Right lobe of liver (tissue), 6 donors: ENCODE data around the gene PRKN. TPM values are rescaled to one million over a fixed set of nuclear protein-coding genes. Genes with fewer than 3 reads are reported as not detected.

Experiments used
- ATAC-seq, 4 donors: fragments of 200-7000 bp; cut with Tn5 transposase; one replicate each; pipeline ENCODE4 v1.9.1; 2020; ENCODE audit warnings: mild to moderate bottlenecking in 4 of 4, moderate library complexity in 4 of 4
- DNase-seq, 3 donors: peaks; one replicate each; pipeline ENCODE4 v3.0.0-alpha.2; 2020
- H3K27ac ChIP-seq, 3 donors: fragments of 200-600 bp; one replicate each; pipeline ENCODE4 v1.8.0; 2022
- H3K27me3 ChIP-seq, 2 donors: fragments of 200-600 bp; one replicate each; pipeline ENCODE4 v1.8.0; 2022
- H3K36me3 ChIP-seq, 4 donors: fragments of 200-600 bp; sonication (generic) in 1 of 4; one replicate each; pipeline versions ENCODE4 v1.5.1 to v1.8.0; 2017 to 2022; ENCODE audit warnings: control low read depth in 1 of 4
- H3K4me1 ChIP-seq, 4 donors: fragments of 200-600 bp; sonication (generic) in 1 of 4; one replicate each; pipeline versions ENCODE4 v1.5.1 to v1.8.0; 2017 to 2022; ENCODE audit warnings: control low read depth in 1 of 4
- H3K4me3 ChIP-seq, 3 donors: fragments of 200-600 bp; one replicate each; pipeline ENCODE4 v1.8.0; 2022
- H3K9me3 ChIP-seq, 4 donors: fragments of 200-600 bp; sonication (generic) in 1 of 4; one replicate each; pipeline versions ENCODE4 v1.5.1 to v1.8.0; 2017 to 2022; ENCODE audit warnings: control low read depth in 1 of 4
- CTCF ChIP-seq, 4 donors: fragments of 200-600 bp in 3 of 4; fragments of 450-650 bp in 1 of 4; IDR thresholded peaks; one replicate each; pipeline versions ENCODE4 v1.5.1 to v1.8.0; 2016 to 2022; ENCODE audit warnings: antibody characterized with exemption in 4 of 4, mild to moderate bottlenecking in 2 of 4
- POLR2A ChIP-seq: fragments of 450-650 bp; IDR thresholded peaks from one replicate; pipeline ENCODE4 v1.6.1; 2017; ENCODE audit warnings: antibody characterized with exemption, mild to moderate bottlenecking
- WGBS: methylation state at CpG from one replicate; pipeline ENCODE4 v1.1.6; 2018; ENCODE audit warnings: low coverage, low lambda C conversion rate; ENCODE audit not compliant: insufficient coverage; ENCODE audit errors: missing lambda C conversion rate; 5-methylcytosine and 5-hydroxymethylcytosine counted together
- intact Hi-C, 2 donors: fragments of 100-400 bp; cut with DNase I; formaldehyde crosslinking; loops; one replicate each; pipeline versions ENCODE4 v1.11.2 to v1.14.1; 2022
- total RNA-seq, 6 experiments: library from RNA; depleted of rRNA in 2 of 6; stranded (reverse); fragments of >200 nt in 2 of 6; fragmentation: NEBNext Ultra II Directional in 3 of 6; extraction: Animal tissue kit (Norgen Biotek cat#: 25700) in 3 of 6; gene quantifications; one replicate each; pipeline versions ENCODE4 v1.1.0 to v1.2.4, GENCODE V29; 2016 to 2023
- donor health status: DM: no; HTN: yes; CAD: no.
- donor health status: DM: no; HTN: no; CAD: no.
- donor health status: DM: no; HTN: no; CAD: no.
- donor health status: DM: no; HTN: yes; CAD: no.
- donor health status: DM: no; HTN: yes; CAD: no.

Gene PRKN
- total RNA-seq, 6 experiments from 2014 or later, result 1.1 to 3.7 (median 2.2) TPM

GRCh38 chr6:162467679-162468078 lies 259.9 kb downstream of the PRKN start:
- TF ChIP-seq POLR2A, result no peak
- no peak for TF ChIP-seq CTCF (IDR thresholded peaks at IDR 0.05)
- Histone ChIP-seq H3K4me3 (no peak overlapping the region), H3K36me3 (no peaks in the 10 kb centered on the region), H3K27ac (no peak overlapping the region), H3K27me3 (no peaks in the 10 kb centered on the region), H3K9me3 (no peaks in the 10 kb centered on the region), H3K4me1 (no peaks in the 10 kb centered on the region)
- DNase-seq (no peak), ATAC-seq (no peak)
- 88% methylated on average over 6 of the region's 9 CpGs for WGBS
- intact Hi-C loops, result no loop called here

- no CpG with 5 or more reads among the region's 1 CpG for WGBS
- Histone ChIP-seq H3K27ac (no peak overlapping the region), H3K4me1 (no peaks in the 10 kb centered on the region), H3K27me3 (no peaks in the 10 kb centered on the region), H3K36me3 (no peaks in the 10 kb centered on the region), H3K4me3 (no peak overlapping the region), H3K9me3 (no peaks in the 10 kb centered on the region)
- intact Hi-C loops, result no loop called here
- ATAC-seq (no peak), DNase-seq (no peak)
- TF ChIP-seq POLR2A (no peak), CTCF (IDR thresholded peaks at IDR 0.05) (no peak)
Observed at GRCh38 chr6:162463576-162463975, 264.0 kb downstream of the PRKN start.

- Histone ChIP-seq H3K27me3 (no peaks in the 10 kb centered on the region), H3K36me3 (no peaks in the 10 kb centered on the region), H3K9me3 (no peaks in the 10 kb centered on the region), H3K27ac (no peak overlapping the region), H3K4me3 (no peak overlapping the region), H3K4me1 (no peaks in the 10 kb centered on the region)
- TF ChIP-seq POLR2A, result no peak
- TF ChIP-seq CTCF (IDR thresholded peaks at IDR 0.05), result no peak
- no peak for DNase-seq
- no peak for ATAC-seq
- intact Hi-C loops, result no loop called here
Observed at GRCh38 chr6:162459985-162460384, 267.6 kb downstream of the PRKN start.

- Histone ChIP-seq H3K9me3 (no peaks in the 10 kb centered on the region), H3K27me3 (no peaks in the 10 kb centered on the region), H3K27ac (no peak overlapping the region), H3K36me3 (no peaks in the 10 kb centered on the region), H3K4me3 (no peak overlapping the region), H3K4me1 (peaks cover 0 to 9% (median 0%) of the 10 kb centered on the region in 4 donors)
- no peak for TF ChIP-seq CTCF (IDR thresholded peaks at IDR 0.05)
- no peak for DNase-seq
- ATAC-seq, result peak; percentile 64 to 86 (median 76)
- intact Hi-C loops, result no loop called here
- WGBS, result 26% methylated on average over 8 of the region's 9 CpGs
Observed at GRCh38 chr6:162450358-162450757, 277.2 kb downstream of the PRKN start.

- Histone ChIP-seq H3K27me3 (no peaks in the 10 kb centered on the region), H3K9me3 (no peaks in the 10 kb centered on the region), H3K27ac (no peak overlapping the region), H3K4me1 (peaks cover 0 to 9% (median 0%) of the 10 kb centered on the region in 4 donors), H3K4me3 (no peak overlapping the region), H3K36me3 (no peaks in the 10 kb centered on the region)
- intact Hi-C loops, result no loop called here
- no peak for ATAC-seq
- no peak for DNase-seq
- TF ChIP-seq CTCF (IDR thresholded peaks at IDR 0.05) (no peak), POLR2A (no peak)
- WGBS, result 75% methylated on average over 3 of the region's 3 CpGs
Observed at GRCh38 chr6:162448294-162448693, 279.3 kb downstream of the PRKN start.
